GM12892 (cell line): Measurements from ENCODE around the gene DENND4B.

Experiments used
- POLR2A ChIP-seq: IDR thresholded peaks from 2 replicates; pipeline ENCODE4 v1.6.1; 2011; ENCODE audit warnings: low read depth, low read length, control low read depth
- POLR2AphosphoS5 ChIP-seq: IDR thresholded peaks from 2 replicates; pipeline ENCODE4 v1.6.1; 2011; ENCODE audit warnings: low read depth, low read length, control low read depth
- TAF1 ChIP-seq: IDR thresholded peaks from 2 replicates; pipeline ENCODE4 v1.6.1; 2011; ENCODE audit warnings: low read depth, mild to moderate bottlenecking, control low read depth, low read length, borderline replicate concordance

DNA sequence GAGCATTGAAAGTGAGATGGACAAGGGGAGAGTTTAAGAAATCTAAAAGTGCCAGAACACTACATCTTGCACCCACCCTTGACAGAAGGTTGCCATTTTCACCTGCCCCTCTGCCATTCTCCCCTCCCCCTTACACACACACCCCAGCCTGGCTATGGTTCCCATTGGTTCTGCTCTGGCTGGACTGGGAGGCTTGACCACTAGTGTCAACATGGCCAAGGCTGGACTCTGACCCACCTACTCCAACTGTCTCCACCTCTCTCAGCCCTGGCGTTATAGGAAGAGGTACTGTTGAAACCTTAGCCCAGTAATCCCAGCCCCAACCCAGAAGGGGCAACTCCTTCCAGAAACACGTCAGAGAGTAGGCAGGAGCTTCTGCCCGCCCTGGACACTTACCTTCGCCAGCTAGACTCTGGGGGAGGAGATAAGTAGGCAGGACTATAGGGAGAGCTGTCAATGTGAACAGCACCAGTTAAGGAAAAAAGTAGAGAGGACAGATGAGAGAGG lies 7.4 kb upstream of the DENND4B start:
- TF ChIP-seq POLR2A (no peak), POLR2AphosphoS5 (no peak), TAF1 (no peak)
